SK-N-SH treated with all-trans-retinoic acid at 6 μM for 48 hours (cell line): ENCODE results near the gene HEPN1.

Source experiments
- ARNTL ChIP-seq: fragments of 450-650 bp; formaldehyde crosslinking; IDR thresholded peaks from 2 replicates; pipeline ENCODE4 v1.5.0; 2020; ENCODE audit warnings: low read depth, mild to moderate bottlenecking, moderate library complexity, borderline replicate concordance
- BACH2 ChIP-seq: fragments of 250-450 bp; sonication (Bioruptor Pico); IDR thresholded peaks from 2 replicates; pipeline ENCODE4 v1.9.0; 2021; ENCODE audit warnings: mild to moderate bottlenecking, borderline replicate concordance
- OSR1 ChIP-seq: fragments of 250-450 bp; sonication (Bioruptor Pico); IDR thresholded peaks from 2 replicates; pipeline ENCODE4 v1.8.0; 2022; ENCODE audit warnings: moderate library complexity, mild to moderate bottlenecking, inconsistent platforms
- RARB ChIP-seq: fragments of 250-450 bp; sonication (Bioruptor Pico); IDR thresholded peaks from 2 replicates; pipeline ENCODE4 v1.8.0; 2021; ENCODE audit warnings: mild to moderate bottlenecking, moderate library complexity
- TOX ChIP-seq: fragments of 250-450 bp; sonication (Bioruptor Pico); IDR thresholded peaks from 2 replicates; pipeline ENCODE4 v1.8.0; 2021; ENCODE audit warnings: mild to moderate bottlenecking, moderate library complexity, borderline replicate concordance
- ZFP3 ChIP-seq: fragments of 250-450 bp; sonication (Bioruptor Pico); IDR thresholded peaks from 2 replicates; pipeline ENCODE4 v1.5.0; 2020; ENCODE audit warnings: mild to moderate bottlenecking, moderate library complexity
- ZFP30 ChIP-seq: fragments of 450-650 bp; formaldehyde crosslinking; IDR thresholded peaks from 2 replicates; pipeline ENCODE4 v1.5.0; 2022; ENCODE audit warnings: mild to moderate bottlenecking, moderate library complexity
- TF ChIP-seq, protein P1 (sequence below): fragments of 250-450 bp; sonication (Bioruptor Pico); IDR thresholded peaks from 2 replicates; pipeline ENCODE4 v1.8.0; 2021; ENCODE audit warnings: low read depth, mild to moderate bottlenecking, moderate library complexity, borderline replicate concordance
- TF ChIP-seq, protein P2 (sequence below): fragments of 250-450 bp; sonication (Bioruptor Pico); IDR thresholded peaks from 2 replicates; pipeline ENCODE4 v1.5.1; 2020; ENCODE audit warnings: low read depth, mild to moderate bottlenecking, moderate library complexity
- TF ChIP-seq, protein P3 (sequence below): fragments of 250-450 bp; sonication (Bioruptor Pico); IDR thresholded peaks from 2 replicates; pipeline ENCODE4 v1.8.0; 2020; ENCODE audit warnings: mild to moderate bottlenecking, moderate library complexity, borderline replicate concordance
- TF ChIP-seq, protein P4 (sequence below): fragments of 250-450 bp; sonication (Bioruptor Pico); IDR thresholded peaks from 2 replicates; pipeline ENCODE4 v1.5.1; 2021; ENCODE audit warnings: mild to moderate bottlenecking, moderate library complexity

DNA sequence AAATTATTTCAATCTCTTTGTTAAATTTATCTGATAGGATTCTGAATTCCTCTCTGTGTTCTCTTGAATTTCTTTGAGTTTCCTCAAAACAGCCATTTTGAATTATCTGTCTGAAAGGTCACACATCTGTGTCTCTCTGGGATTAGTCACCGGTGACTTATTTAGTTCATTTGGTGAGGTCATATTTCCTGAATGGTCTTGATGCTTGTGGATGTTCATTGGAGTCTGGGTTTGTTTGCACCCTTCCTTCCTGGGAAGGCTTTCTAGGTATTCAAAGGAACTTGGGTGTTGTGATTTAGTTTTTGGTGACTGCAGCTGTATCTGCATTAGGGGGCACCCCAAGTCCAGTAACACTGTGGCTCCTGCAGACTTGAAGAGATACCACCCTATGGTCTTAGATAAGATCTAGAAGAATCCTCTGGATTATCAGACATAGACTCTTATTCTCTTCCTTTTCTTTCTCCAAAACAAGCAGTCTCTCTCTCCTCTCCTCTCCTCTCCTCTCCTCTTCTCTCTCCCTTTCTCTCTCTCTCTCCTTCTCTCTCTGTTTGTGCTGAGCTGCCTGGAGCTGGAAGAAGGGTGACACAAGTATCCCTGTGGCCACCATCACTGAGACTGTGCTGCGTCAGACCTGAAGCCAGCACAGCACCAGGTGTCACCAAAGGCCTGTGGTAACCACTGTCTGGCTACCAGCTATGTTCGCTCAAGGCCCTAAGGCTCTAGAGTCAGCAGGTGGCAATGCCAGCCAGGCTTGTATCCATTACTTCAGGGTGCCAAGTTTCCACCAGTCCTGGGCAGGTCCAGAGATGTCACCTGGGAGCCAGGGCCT is 3.3 kb upstream of the HEPN1 start:
- TF ChIP-seq, protein P1, sequence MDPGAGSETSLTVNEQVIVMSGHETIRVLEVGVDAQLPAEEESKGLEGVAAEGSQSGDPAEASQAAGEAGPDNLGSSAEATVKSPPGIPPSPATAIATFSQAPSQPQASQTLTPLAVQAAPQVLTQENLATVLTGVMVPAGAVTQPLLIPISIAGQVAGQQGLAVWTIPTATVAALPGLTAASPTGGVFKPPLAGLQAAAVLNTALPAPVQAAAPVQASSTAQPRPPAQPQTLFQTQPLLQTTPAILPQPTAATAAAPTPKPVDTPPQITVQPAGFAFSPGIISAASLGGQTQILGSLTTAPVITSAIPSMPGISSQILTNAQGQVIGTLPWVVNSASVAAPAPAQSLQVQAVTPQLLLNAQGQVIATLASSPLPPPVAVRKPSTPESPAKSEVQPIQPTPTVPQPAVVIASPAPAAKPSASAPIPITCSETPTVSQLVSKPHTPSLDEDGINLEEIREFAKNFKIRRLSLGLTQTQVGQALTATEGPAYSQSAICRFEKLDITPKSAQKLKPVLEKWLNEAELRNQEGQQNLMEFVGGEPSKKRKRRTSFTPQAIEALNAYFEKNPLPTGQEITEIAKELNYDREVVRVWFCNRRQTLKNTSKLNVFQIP = no peak
- TF ChIP-seq RARB (CRISPR knock-in tag) (no peak), OSR1 (no peak), TOX (CRISPR knock-in tag) (no peak), ARNTL (CRISPR knock-in tag) (no peak), ZFP30 (no peak), ZFP3 (CRISPR knock-in tag) (no peak), BACH2 (CRISPR knock-in tag) (no peak)
- TF ChIP-seq, protein P2, sequence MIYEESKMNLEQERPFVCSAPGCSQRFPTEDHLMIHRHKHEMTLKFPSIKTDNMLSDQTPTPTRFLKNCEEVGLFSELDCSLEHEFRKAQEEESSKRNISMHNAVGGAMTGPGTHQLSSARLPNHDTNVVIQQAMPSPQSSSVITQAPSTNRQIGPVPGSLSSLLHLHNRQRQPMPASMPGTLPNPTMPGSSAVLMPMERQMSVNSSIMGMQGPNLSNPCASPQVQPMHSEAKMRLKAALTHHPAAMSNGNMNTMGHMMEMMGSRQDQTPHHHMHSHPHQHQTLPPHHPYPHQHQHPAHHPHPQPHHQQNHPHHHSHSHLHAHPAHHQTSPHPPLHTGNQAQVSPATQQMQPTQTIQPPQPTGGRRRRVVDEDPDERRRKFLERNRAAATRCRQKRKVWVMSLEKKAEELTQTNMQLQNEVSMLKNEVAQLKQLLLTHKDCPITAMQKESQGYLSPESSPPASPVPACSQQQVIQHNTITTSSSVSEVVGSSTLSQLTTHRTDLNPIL = no peak
- TF ChIP-seq, protein P3, sequence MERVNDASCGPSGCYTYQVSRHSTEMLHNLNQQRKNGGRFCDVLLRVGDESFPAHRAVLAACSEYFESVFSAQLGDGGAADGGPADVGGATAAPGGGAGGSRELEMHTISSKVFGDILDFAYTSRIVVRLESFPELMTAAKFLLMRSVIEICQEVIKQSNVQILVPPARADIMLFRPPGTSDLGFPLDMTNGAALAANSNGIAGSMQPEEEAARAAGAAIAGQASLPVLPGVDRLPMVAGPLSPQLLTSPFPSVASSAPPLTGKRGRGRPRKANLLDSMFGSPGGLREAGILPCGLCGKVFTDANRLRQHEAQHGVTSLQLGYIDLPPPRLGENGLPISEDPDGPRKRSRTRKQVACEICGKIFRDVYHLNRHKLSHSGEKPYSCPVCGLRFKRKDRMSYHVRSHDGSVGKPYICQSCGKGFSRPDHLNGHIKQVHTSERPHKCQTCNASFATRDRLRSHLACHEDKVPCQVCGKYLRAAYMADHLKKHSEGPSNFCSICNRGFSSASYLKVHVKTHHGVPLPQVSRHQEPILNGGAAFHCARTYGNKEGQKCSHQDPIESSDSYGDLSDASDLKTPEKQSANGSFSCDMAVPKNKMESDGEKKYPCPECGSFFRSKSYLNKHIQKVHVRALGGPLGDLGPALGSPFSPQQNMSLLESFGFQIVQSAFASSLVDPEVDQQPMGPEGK = no peak
- TF ChIP-seq, protein P4, sequence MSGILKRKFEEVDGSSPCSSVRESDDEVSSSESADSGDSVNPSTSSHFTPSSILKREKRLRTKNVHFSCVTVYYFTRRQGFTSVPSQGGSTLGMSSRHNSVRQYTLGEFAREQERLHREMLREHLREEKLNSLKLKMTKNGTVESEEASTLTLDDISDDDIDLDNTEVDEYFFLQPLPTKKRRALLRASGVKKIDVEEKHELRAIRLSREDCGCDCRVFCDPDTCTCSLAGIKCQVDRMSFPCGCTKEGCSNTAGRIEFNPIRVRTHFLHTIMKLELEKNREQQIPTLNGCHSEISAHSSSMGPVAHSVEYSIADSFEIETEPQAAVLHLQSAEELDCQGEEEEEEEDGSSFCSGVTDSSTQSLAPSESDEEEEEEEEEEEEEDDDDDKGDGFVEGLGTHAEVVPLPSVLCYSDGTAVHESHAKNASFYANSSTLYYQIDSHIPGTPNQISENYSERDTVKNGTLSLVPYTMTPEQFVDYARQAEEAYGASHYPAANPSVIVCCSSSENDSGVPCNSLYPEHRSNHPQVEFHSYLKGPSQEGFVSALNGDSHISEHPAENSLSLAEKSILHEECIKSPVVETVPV (CRISPR knock-in tag) = no peak
